Ascending aorta (tissue), 2 donors: Measurements from ENCODE around the gene RSPH6A. TPM values are rescaled to one million over a fixed set of nuclear protein-coding genes. Genes with fewer than 3 reads are reported as not detected.

ENCODE experiments used
- DNase-seq, 2 donors: peaks; one replicate each; pipeline ENCODE4 v3.0.0-alpha.2; 2019; ENCODE audit warnings: low spot score in 2 of 2
- H3K27ac ChIP-seq, 2 donors: fragments of 200-600 bp; sonication (generic); one replicate each; pipeline ENCODE4 v1.5.1; 2016 to 2017; ENCODE audit warnings: mild to moderate bottlenecking in 1 of 2
- H3K27me3 ChIP-seq: fragments of 200-600 bp; sonication (generic); one replicate; pipeline ENCODE4 v1.5.1; 2017
- H3K36me3 ChIP-seq, 2 donors: fragments of 200-600 bp; sonication (generic); one replicate each; pipeline ENCODE4 v1.5.1; 2016
- H3K4me1 ChIP-seq, 2 donors: fragments of 200-600 bp; sonication (generic); one replicate each; pipeline ENCODE4 v1.5.1; 2016 to 2017; ENCODE audit warnings: mild to moderate bottlenecking in 1 of 2
- H3K4me3 ChIP-seq, 2 donors: fragments of 200-600 bp; sonication (generic); one replicate each; pipeline ENCODE4 v1.5.1; 2016 to 2017; ENCODE audit warnings: mild to moderate bottlenecking in 1 of 2
- H3K9me3 ChIP-seq, 2 donors: fragments of 200-600 bp; sonication (generic); one replicate each; pipeline ENCODE4 v1.5.1; 2016
- intact Hi-C: fragments of 100-400 bp; cut with DNase I; formaldehyde crosslinking; loops from one replicate; pipeline ENCODE4 v1.15.1; 2023
- total RNA-seq: library from RNA; depleted of rRNA; stranded (reverse); fragments of >200 nt; gene quantifications from one replicate; pipeline ENCODE4 v1.1.0, GENCODE V29; 2016
- TF ChIP-seq, protein P1 (sequence below), 3 experiments: fragments of 200-600 bp in 2 of 3; fragments of 450-650 bp in 1 of 3; sonication (generic) in 2 of 3; IDR thresholded peaks; one replicate each; pipeline ENCODE4 v1.5.1; 2016 to 2019; ENCODE audit warnings: antibody characterized with exemption in 3 of 3, mild to moderate bottlenecking in 1 of 3, moderate library complexity in 1 of 3

RSPH6A gene
- total RNA-seq, 1 donor from 2014 or later, result not detected

DNA sequence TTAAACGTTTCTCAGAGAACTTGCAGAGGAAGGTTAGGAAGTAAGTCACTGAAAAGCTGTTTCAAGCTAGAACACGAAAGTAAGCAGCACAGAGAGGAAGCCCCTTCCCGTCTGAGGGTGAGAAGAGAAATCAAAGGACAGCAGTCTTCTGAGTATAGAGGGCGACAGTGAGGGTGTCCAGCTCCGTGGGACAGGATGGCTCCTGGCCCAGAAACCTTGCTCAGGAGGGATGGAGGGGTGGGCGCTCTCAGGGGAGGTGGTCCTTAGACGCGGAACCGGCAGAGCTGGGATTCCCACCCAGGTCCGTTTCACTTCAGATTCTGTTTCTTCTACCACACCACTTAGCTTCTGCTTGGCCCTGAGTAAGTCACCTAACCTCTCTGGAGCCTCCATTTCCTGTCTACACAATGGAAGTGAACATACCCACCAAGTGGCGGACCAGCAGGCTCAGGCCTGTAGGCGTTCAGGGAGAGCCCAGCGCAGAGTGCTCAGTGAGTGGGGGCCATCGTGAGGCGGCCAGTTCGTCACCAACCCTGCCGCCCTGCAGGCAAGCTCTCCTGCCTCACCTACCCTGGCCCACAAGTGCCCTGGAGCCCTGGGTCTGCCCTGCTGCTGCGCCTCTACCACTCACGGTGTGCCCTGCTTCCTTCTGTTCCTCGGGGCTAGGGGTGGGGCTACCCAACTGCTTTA lies 5.5 kb upstream of the RSPH6A start:
- DNase-seq, result no peak
- H3K27ac ChIP-seq, result no peak overlapping the region
- H3K36me3 ChIP-seq, result peaks cover 49 to 55% of the 10 kb centered on the region in 2 donors
- H3K9me3 ChIP-seq, result no peaks in the 10 kb centered on the region
- H3K27me3 ChIP-seq, result no peaks in the 10 kb centered on the region
- H3K4me1 ChIP-seq, result peaks cover 0 to 4% of the 10 kb centered on the region in 2 donors
- intact Hi-C loops, result no loop called here
- TF ChIP-seq, protein P1, sequence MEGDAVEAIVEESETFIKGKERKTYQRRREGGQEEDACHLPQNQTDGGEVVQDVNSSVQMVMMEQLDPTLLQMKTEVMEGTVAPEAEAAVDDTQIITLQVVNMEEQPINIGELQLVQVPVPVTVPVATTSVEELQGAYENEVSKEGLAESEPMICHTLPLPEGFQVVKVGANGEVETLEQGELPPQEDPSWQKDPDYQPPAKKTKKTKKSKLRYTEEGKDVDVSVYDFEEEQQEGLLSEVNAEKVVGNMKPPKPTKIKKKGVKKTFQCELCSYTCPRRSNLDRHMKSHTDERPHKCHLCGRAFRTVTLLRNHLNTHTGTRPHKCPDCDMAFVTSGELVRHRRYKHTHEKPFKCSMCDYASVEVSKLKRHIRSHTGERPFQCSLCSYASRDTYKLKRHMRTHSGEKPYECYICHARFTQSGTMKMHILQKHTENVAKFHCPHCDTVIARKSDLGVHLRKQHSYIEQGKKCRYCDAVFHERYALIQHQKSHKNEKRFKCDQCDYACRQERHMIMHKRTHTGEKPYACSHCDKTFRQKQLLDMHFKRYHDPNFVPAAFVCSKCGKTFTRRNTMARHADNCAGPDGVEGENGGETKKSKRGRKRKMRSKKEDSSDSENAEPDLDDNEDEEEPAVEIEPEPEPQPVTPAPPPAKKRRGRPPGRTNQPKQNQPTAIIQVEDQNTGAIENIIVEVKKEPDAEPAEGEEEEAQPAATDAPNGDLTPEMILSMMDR (IDR thresholded peaks at IDR 0.05), result no peak
- H3K4me3 ChIP-seq, result no peak overlapping the region

DNA sequence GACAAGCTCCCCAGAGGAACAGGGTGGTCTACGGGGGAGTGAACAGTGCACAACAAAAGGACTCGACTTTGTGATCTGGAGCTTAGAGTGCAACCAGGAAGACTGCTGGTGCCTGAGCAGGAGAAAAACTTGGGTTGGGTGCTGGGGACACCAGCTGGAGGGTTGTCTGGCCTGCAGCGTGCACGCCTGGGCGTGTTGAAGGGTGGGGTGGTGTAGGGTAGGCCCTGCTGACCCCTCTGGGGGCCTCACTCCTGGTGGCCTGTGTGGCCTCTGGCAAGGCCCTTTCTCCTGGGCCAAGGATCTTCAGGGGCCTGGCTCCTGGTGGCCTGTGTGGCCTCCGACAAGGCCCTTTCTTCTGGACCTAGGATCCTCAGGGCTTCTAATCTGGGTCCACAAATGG lies 4.7 kb upstream of the RSPH6A start:
- H3K27ac ChIP-seq, result no peak overlapping the region
- H3K36me3 ChIP-seq, result peaks cover 41 to 47% of the 10 kb centered on the region in 2 donors
- no peaks in the 10 kb centered on the region for H3K9me3 ChIP-seq
- no peaks in the 10 kb centered on the region for H3K27me3 ChIP-seq
- H3K4me3 ChIP-seq, result no peak overlapping the region
- intact Hi-C loops, result loop anchor here (5.0 kb wide), 1 partner anchor 198 kb away; no protein-coding TSS in a partner anchor
- no peak for DNase-seq
- TF ChIP-seq, protein P1 (IDR thresholded peaks at IDR 0.05), result no peak
- H3K4me1 ChIP-seq, result peaks cover 0 to 4% of the 10 kb centered on the region in 2 donors

DNA sequence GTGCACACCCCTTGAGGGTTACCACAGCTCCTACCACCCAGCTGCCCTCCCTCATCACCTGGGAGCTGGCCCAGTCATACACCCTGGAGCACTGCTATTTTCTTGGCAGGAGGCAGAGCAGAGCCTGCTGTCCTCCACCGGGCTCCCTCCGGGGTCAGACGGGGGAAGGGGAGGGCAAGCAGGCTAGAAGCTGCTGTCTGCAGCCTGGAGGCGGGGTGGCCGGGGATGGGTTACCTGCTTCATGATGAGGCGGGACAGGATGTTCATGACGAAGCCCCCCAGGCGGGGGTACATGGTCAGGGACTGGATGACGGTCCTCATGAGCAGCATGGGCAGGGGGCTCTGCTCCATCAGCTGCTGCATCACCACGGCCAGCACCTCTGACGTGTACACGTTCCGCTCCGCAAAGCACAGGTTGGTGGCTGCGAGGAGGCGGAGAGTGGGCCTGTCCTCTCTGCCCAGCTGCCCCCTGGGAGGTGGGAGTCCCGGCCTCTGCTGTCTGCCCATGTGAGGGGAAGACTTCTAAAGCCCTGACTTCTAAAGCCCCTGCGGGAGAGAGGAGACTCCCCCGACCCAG lies 2.7 kb upstream of the RSPH6A start:
- H3K27ac ChIP-seq, result no peak overlapping the region
- DNase-seq, result no peak
- no peaks in the 10 kb centered on the region for H3K9me3 ChIP-seq
- TF ChIP-seq, protein P1 (IDR thresholded peaks at IDR 0.05), result no peak
- H3K36me3 ChIP-seq, result peaks cover 26 to 27% of the 10 kb centered on the region in 2 donors
- H3K4me1 ChIP-seq, result peaks cover 0 to 4% of the 10 kb centered on the region in 2 donors
- intact Hi-C loops, result loop anchor here (2.0 to 5.0 kb wide), 2 partner anchors 45 to 199 kb away; partner anchors contain the start of gene SYMPK
- no peaks in the 10 kb centered on the region for H3K27me3 ChIP-seq
- no peak overlapping the region for H3K4me3 ChIP-seq

DNA sequence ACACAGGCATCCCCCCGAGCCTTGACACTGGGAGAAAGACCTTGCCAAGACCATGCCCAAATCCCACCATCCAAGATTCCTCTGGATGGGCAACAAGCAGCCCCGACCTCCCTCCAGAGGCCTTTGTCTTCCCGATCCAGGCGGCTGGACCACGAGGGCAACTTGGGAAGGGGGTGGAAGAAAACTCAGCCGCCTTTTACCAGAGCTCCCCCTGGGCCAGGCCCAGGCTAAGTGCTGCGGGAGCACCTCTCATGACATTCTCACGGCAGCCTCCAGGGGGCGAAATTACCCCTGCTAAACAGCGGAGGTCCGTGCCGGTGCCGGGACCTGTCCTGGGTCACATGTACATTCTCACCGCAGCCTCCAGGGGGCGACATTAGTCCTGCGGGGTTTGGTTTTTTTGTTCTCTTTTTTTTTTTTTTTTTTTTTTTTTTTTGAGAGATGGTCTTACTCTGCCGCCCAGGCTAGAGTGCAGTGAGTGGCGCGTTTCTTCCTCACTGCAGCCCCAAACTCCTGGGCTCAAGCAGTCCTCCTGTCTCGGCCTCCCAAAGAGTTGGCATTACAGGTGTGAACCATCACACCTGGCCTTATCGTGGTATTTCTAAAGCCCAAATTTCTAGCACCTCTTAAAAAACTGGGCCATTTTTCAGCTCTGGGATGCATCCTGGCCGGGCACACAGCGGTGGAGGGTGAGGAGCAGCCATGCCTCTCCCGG lies 2.1 kb upstream of the RSPH6A start:
- Histone ChIP-seq H3K4me3 (no peak overlapping the region), H3K27me3 (no peaks in the 10 kb centered on the region), H3K9me3 (no peaks in the 10 kb centered on the region), H3K36me3 (peaks cover 20 to 21% of the 10 kb centered on the region in 2 donors), H3K27ac (no peak overlapping the region), H3K4me1 (peaks cover 0 to 4% of the 10 kb centered on the region in 2 donors)
- DNase-seq, result peak; percentile 59 to 96
- intact Hi-C loops, result loop anchor here (2.0 to 5.0 kb wide), 2 partner anchors 46 to 200 kb away; partner anchors contain the start of gene SYMPK
- TF ChIP-seq, protein P1 (IDR thresholded peaks at IDR 0.05), result peak; percentile 94 to 99 (median 95)

DNA sequence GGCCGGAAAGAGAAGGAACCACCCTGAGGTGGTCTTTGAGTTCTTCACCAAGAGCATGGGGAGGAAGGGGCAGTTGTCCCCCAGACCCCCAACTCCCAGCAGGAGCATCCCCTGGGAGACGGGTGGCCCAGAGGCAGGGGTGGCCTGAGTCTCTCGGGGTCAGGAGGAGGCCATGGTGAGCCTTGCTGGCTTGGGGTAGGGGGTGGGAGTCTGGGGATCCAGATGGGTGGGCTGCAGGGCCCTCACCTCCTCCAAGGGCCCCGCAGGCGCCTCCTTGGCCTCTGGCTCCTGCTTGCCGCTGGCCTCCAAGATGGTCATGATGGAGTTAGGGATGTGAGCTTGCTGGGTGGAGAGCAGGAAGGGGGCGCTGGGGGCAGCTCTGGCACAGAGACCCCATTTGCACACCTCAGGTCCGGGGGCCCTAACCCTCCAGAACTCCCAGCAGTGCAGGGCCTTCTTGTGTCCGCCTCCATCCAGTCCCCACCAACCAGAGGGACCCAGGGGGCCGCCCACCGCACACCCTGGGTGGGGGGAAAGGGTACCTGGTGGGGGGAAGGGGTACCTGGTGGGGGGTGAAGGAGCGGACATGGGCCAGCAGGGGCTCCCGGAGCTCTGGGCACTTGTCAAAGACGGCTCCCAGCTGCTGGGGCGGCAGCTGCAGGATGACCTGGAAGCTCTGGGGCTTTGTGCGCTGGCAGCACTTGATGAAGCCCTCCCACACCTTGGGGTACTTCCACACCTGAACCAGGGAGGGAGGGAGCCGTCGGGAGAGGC lies 1.3 kb upstream of the RSPH6A start:
- TF ChIP-seq, protein P1 (IDR thresholded peaks at IDR 0.05), result no peak
- Histone ChIP-seq H3K36me3 (peaks cover 15 to 18% of the 10 kb centered on the region in 2 donors), H3K4me3 (peak overlapping the region in 1 of 2 donors; percentile 63), H3K27me3 (no peaks in the 10 kb centered on the region), H3K9me3 (no peaks in the 10 kb centered on the region), H3K4me1 (peaks cover 0 to 4% of the 10 kb centered on the region in 2 donors), H3K27ac (peak overlapping the region in 1 of 2 donors; percentile 67)
- DNase-seq, result no peak
- intact Hi-C loops, result loop anchor here (2.0 to 5.0 kb wide), 2 partner anchors 46 to 201 kb away; partner anchors contain the start of gene SYMPK
